Astrocyte of the cerebellum (primary cell): ENCODE data around the gene SH3TC1.

ENCODE experiments used
- DNase-seq: peaks from one replicate; pipeline ENCODE4 v3.0.0-alpha.2; 2011; ENCODE audit warnings: low read depth
- H3K4me3 ChIP-seq: 2 replicates; pipeline ENCODE4 v1.5.1; 2011; ENCODE audit warnings: mild to moderate bottlenecking, low read depth, low read length, moderate library complexity
- CTCF ChIP-seq: IDR thresholded peaks from 2 replicates; pipeline ENCODE4 v1.5.1; 2012; ENCODE audit warnings: low read length, low read depth, moderate library complexity, mild to moderate bottlenecking; ENCODE audit errors: missing control alignments
- in situ Hi-C: cut with HindIII; loops from 2 replicates; pipeline ENCODE4 v1.10.0; 2017; ENCODE audit warnings: low sequenced_read_pairs

SH3TC1 gene

DNA sequence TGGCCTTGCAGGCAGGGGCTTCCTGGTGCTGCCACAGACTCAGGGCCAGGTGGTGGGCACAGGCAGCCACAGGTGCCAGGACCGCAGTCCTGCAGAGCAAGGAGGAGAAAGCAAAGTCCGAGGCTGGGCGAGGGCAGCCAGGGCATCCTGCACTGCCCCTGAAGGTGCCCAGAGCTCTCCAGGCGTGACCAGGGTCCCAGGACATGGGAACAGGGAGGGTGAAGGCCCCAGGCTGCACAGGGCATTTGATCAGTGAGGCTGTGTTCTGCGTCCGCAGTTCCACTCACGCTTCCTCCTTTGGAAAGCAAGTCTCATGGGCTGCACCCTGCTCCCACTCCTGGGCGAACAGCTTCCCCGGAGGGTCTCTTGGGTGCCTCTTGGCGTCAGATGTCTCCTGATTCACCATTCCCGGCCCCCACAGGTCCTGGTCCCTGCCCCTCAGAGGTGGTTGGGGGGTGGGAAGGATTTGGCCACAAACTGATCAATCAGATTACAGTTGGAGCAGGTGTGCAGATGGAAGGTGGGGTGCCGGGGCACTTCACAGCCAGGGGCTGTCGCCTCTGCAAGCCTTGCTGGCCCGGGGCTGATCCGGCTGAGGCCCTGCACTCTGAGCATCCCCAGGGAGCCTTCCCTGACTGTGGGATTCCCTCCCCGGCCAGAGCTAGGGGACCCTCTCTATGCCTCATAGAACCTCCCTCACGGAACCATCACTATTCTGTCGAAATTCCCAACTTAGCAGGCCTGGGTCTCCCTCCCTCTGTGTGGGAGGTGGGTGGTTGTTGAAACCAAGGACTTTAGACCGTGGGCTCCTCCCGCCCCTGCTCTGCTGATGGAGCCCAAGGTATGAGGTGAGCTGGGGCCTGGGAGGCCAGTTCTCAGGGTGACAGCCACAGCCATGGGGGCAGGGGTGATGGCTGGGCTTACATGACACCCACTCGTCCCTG lies 3.3 kb downstream of the SH3TC1 start:
- no peak for DNase-seq
- no peak overlapping the region for H3K4me3 ChIP-seq
- no peak for TF ChIP-seq CTCF
- in situ Hi-C loops = no loop called here

DNA sequence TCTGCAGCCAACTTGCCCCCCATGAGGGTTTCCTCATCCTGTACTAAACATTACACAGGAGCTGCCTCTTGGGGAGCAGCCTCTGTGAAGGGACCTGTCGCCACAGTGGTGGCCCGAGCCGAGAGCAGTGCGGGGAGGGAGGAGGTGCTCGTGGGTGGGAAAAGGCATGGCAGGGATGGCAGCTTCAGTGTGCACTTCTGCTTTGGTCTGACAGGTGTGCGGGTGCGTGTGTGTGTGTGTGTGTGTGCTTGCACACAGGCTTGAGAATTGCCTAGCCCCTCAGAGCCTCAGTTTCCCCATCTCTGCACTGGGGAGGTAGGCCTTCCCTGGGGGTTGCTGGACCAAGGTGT lies 3.9 kb downstream of the SH3TC1 start:
- no peak for DNase-seq
- in situ Hi-C loops = no loop called here
- no peak overlapping the region for H3K4me3 ChIP-seq
- TF ChIP-seq CTCF = no peak

GRCh38 chr4:8203817-8204216 lies 4.7 kb downstream of the SH3TC1 start:
- no peak for TF ChIP-seq CTCF
- no peak overlapping the region for H3K4me3 ChIP-seq
- in situ Hi-C loops = no loop called here
- DNase-seq = no peak

DNA sequence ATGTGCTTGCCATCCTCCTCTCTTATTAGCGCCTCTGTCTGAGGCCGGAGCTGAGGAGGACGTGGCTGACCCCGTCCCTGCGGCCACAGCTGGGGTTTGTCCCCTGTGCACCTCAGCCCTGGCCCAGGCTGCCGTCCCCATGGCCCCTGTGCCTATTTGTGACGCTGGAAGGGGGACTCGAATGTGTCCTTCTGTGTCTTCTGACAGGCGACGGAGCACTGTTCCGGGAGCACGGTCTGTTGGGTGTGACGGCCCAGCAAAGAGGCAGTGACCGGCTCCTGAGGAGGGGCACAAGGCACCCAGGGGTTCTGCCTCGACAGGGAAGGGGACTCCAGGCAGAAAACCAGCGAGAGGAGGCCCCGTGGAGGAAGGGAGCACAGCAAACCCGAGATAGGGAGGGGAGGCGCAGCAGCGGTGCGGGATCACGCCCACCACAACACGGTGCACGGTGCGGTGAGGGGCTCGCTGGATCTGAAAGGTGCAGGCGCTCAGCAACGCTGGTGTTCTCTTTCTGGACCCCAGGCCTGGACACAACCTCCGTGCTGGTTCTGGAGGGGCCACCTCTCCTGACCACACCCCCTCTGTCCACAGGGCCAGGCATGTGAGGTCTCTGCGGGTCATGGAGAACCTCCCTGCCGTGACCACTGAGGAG lies 5.6 kb downstream of the SH3TC1 start:
- H3K4me3 ChIP-seq = no peak overlapping the region
- in situ Hi-C loops = no loop called here
- no peak for TF ChIP-seq CTCF
- no peak for DNase-seq

DNA sequence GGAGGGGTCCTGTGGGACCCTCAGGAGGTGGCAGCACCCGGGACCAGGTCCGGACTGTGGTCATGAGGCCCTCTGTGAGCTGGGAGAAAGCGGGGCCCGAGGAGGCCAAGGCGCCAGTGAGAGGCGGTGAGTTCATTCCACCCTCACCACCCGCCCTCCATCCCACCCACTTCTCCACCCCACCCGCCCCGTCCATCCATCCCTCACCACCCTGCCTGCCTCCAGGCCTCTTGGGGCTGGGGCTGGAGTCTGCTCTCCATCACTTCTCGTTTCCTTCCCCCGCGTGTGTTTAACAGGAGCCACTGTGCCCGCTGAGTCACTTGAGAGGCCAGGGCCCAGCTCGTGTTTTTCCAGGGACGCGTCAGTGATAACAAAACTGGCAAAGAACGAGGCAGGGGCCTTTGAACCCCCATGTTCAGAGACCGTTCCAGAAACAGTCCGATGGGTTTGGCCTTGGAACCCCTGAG lies 6.2 kb downstream of the SH3TC1 start:
- DNase-seq = no peak
- H3K4me3 ChIP-seq = no peak overlapping the region
- in situ Hi-C loops = no loop called here
- no peak for TF ChIP-seq CTCF

- no peak overlapping the region for H3K4me3 ChIP-seq
- no peak for TF ChIP-seq CTCF
- in situ Hi-C loops = no loop called here
- DNase-seq = no peak
Measured at GRCh38 chr4:8205749-8206611, 6.9 kb downstream of the SH3TC1 start.
